ENCODE data around the gene TNS3.

DNA sequence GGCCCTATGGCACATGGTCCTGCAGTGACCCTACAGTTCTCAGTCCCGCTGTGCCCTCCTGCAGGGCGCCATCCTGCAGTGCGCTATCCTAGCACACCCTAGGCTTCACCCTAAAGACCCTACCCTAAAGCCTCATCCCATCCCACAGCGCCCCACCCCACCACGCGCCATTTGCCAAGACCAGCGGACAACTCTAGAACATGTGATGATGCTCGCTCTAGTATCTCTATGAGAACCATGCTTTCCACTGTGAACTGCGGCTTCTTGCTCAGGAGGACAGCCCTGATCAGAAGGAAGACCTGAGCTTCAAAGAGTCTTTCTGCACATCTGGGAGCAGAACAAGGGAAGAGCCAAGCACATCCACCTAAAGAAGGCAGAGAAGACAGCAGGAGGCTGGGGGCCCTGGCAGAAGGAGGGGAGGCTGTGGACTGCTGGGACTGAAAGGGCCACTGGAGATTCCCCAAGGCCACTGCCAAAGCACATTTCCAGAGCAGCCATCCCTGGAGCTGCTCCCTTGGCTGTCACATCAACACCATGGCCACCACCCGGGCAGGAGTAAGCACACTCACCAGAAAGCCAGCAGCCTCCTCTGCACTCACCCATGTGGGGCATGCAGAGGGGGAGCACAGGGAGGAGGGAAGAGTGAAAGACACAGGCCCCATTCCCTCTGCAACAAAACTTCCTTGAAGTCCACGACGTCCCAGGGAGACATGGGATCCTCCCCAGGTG, 134.1 kb downstream of the TNS3 start:
- TF ChIP-seq, protein P1, sequence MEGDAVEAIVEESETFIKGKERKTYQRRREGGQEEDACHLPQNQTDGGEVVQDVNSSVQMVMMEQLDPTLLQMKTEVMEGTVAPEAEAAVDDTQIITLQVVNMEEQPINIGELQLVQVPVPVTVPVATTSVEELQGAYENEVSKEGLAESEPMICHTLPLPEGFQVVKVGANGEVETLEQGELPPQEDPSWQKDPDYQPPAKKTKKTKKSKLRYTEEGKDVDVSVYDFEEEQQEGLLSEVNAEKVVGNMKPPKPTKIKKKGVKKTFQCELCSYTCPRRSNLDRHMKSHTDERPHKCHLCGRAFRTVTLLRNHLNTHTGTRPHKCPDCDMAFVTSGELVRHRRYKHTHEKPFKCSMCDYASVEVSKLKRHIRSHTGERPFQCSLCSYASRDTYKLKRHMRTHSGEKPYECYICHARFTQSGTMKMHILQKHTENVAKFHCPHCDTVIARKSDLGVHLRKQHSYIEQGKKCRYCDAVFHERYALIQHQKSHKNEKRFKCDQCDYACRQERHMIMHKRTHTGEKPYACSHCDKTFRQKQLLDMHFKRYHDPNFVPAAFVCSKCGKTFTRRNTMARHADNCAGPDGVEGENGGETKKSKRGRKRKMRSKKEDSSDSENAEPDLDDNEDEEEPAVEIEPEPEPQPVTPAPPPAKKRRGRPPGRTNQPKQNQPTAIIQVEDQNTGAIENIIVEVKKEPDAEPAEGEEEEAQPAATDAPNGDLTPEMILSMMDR (IDR thresholded peaks at IDR 0.05; ENCODE audit: low read depth, low read length): no peak
- no peak for TF ChIP-seq POLR2A (IDR thresholded peaks at IDR 0.05; ENCODE audit: extremely low read depth, insufficient read length)
- TF ChIP-seq, protein P2, sequence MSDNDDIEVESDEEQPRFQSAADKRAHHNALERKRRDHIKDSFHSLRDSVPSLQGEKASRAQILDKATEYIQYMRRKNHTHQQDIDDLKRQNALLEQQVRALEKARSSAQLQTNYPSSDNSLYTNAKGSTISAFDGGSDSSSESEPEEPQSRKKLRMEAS (IDR thresholded peaks at IDR 0.05; ENCODE audit: low read depth, low read length): no peak
